PC-9 (cell line): ENCODE results near the gene PTGDS. TPM values are rescaled to one million over a fixed set of nuclear protein-coding genes. Genes with fewer than 3 reads are reported as not detected.

Source experiments
- BruUV-seq: library from RNA; stranded (reverse); fragments of 400-500 nt; replicated peaks from 2 replicates; lab custom pipeline; 2021; lab: Mats Ljungman, UMichigan
- CTCF ChIA-PET: fragments of 300-600 bp; sonication (Branson Sonifier 250); formaldehyde crosslinking; loops from one replicate; lab custom pipeline; 2022; ENCODE audit warnings: antibody characterized with exemption; lab: Charles Lee
- POLR2A ChIA-PET: fragments of 300-600 bp; sonication (Branson Sonifier 250); formaldehyde crosslinking; loops from one replicate; lab custom pipeline; 2022; ENCODE audit warnings: antibody characterized with exemption; ENCODE audit not compliant: unreplicated experiment; lab: Charles Lee
- DNase-seq, 2 experiments: peaks; one replicate each; pipeline versions ENCODE4 v3.0.0 to v3.0.0-alpha.2; 2015 to 2022; ENCODE audit warnings: mixed read lengths in 1 of 2
- H2AFZ ChIP-seq: fragments of 200-600 bp; sonication (generic); 2 replicates; pipeline ENCODE4 v1.8.1; 2017; ENCODE audit warnings: antibody characterized with exemption
- H3F3A ChIP-seq: fragments of 200-600 bp; sonication (generic); 2 replicates; pipeline ENCODE4 v1.8.1; 2017; ENCODE audit warnings: antibody characterized with exemption, mild to moderate bottlenecking, low read depth; ENCODE audit not compliant: insufficient read depth
- H3K27ac ChIP-seq: fragments of 200-600 bp; sonication (generic); 2 replicates; pipeline ENCODE4 v1.6.1; 2016; ENCODE audit warnings: mixed run types
- H3K27me3 ChIP-seq: fragments of 200-600 bp; sonication (generic); 2 replicates; pipeline ENCODE4 v1.6.1; 2016; ENCODE audit warnings: low read depth, mixed run types; ENCODE audit not compliant: insufficient read depth
- H3K36me3 ChIP-seq: fragments of 200-600 bp; sonication (generic); 2 replicates; pipeline ENCODE4 v1.6.1; 2016; ENCODE audit warnings: low read depth, mixed run types
- H3K4me1 ChIP-seq: fragments of 200-600 bp; sonication (generic); replicated peaks from 2 replicates; pipeline ENCODE4 v1.6.1; 2016; ENCODE audit warnings: mixed run types; ENCODE audit not compliant: insufficient read depth
- H3K4me2 ChIP-seq: fragments of 200-600 bp; sonication (generic); 2 replicates; pipeline ENCODE4 v1.6.1; 2017; ENCODE audit warnings: mixed run types
- H3K4me3 ChIP-seq: fragments of 200-600 bp; sonication (generic); 2 replicates; pipeline ENCODE4 v1.6.1; 2016; ENCODE audit warnings: mixed run types
- H3K79me2 ChIP-seq: fragments of 200-600 bp; sonication (generic); 2 replicates; pipeline ENCODE4 v1.6.1; 2017; ENCODE audit warnings: low read depth, mixed run types
- H3K9me2 ChIP-seq: fragments of 200-600 bp; sonication (generic); 2 replicates; pipeline ENCODE4 v1.8.1; 2017; ENCODE audit warnings: mild to moderate bottlenecking; ENCODE audit not compliant: insufficient read depth
- H3K9me3 ChIP-seq: fragments of 200-600 bp; sonication (generic); 2 replicates; pipeline ENCODE4 v1.8.1; 2016; ENCODE audit warnings: low read depth; ENCODE audit not compliant: insufficient read depth
- H4K20me1 ChIP-seq: fragments of 200-600 bp; sonication (generic); 2 replicates; pipeline ENCODE4 v1.8.1; 2017; ENCODE audit not compliant: insufficient read depth
- CTCF ChIP-seq: fragments of 200-600 bp; sonication (generic); conservative IDR thresholded peaks from 2 replicates; pipeline ENCODE4 v1.6.1; 2017; ENCODE audit warnings: mixed run types, antibody characterized with exemption, mild to moderate bottlenecking, moderate library complexity
- EZH2 ChIP-seq: fragments of 200-600 bp; sonication (generic); IDR thresholded peaks from 2 replicates; pipeline ENCODE4 v1.8.0; 2017; ENCODE audit warnings: antibody characterized with exemption, low read depth
- intact Hi-C: fragments of 100-400 bp; cut with micrococcal nuclease; formaldehyde crosslinking; loops from one replicate; pipeline ENCODE4 v1.10.0; 2022; ENCODE audit not compliant: unreplicated experiment
- total RNA-seq: library from RNA; stranded (reverse); gene quantifications from 2 replicates; pipeline ENCODE4 v1.2.3, GENCODE V29; 2021

Gene PTGDS
- total RNA-seq, 1 experiment from 2014 or later = 1.7 TPM

GRCh38 chr9:136972743-136973142 is 4.6 kb upstream of the PTGDS start:
- H3K9me2 ChIP-seq = no peaks in the 10 kb centered on the region

GRCh38 chr9:136973618-136974617 is 3.4 kb upstream of the PTGDS start:
- Histone ChIP-seq H3K79me2 (no peaks in the 10 kb centered on the region), H2AFZ (no peak overlapping the region), H3K4me2 (no peak overlapping the region), H3K27ac (no peak overlapping the region), H3K9me2 (no peaks in the 10 kb centered on the region), H3K36me3 (no peaks in the 10 kb centered on the region), H3K9me3 (no peaks in the 10 kb centered on the region), H3K4me3 (no peak overlapping the region), H3K4me1 (no peaks in the 10 kb centered on the region), H3F3A (peaks cover 2% of the 10 kb centered on the region; the same call in 1 of the 2 replicates), H3K27me3 (no peaks in the 10 kb centered on the region), H4K20me1 (no peaks in the 10 kb centered on the region)
- TF ChIP-seq CTCF (no peak), EZH2 (no peak)
- ChIA-PET CTCF (interaction anchor here (0.6 to 0.7 kb wide), 2 partner anchors 32 to 71 kb away, joined by 3 read pairs; no protein-coding TSS in a partner anchor), POLR2A (interaction anchor here (0.5 kb wide), 1 partner anchor 22 kb away, joined by 4 read pairs; the partner anchor contains the start of gene CLIC3)
- intact Hi-C loops = no loop called here
- DNase-seq = no peak
- no TSS peak for BruUV-seq

More at GRCh38 chr9:136972743-136973142, 4.6 kb upstream of the PTGDS start:
- no peak overlapping the region for H3K27ac ChIP-seq
- POLR2A ChIA-PET = no interaction called here
- H3K4me3 ChIP-seq = no peak overlapping the region
- intact Hi-C loops = no loop called here
- H3K4me2 ChIP-seq = no peak overlapping the region
- H3K4me1 ChIP-seq = no peaks in the 10 kb centered on the region
- TF ChIP-seq CTCF = no peak
- TF ChIP-seq EZH2 = no peak
- H2AFZ ChIP-seq = no peak overlapping the region
- no peaks in the 10 kb centered on the region for H4K20me1 ChIP-seq
- no peaks in the 10 kb centered on the region for H3K79me2 ChIP-seq
- no peaks in the 10 kb centered on the region for H3K27me3 ChIP-seq
- no peaks in the 10 kb centered on the region for H3K9me3 ChIP-seq
- H3F3A ChIP-seq = no peaks in the 10 kb centered on the region
- CTCF ChIA-PET = no interaction called here
- DNase-seq = no peak
- BruUV-seq = no TSS peak
- H3K36me3 ChIP-seq = no peaks in the 10 kb centered on the region

DNA sequence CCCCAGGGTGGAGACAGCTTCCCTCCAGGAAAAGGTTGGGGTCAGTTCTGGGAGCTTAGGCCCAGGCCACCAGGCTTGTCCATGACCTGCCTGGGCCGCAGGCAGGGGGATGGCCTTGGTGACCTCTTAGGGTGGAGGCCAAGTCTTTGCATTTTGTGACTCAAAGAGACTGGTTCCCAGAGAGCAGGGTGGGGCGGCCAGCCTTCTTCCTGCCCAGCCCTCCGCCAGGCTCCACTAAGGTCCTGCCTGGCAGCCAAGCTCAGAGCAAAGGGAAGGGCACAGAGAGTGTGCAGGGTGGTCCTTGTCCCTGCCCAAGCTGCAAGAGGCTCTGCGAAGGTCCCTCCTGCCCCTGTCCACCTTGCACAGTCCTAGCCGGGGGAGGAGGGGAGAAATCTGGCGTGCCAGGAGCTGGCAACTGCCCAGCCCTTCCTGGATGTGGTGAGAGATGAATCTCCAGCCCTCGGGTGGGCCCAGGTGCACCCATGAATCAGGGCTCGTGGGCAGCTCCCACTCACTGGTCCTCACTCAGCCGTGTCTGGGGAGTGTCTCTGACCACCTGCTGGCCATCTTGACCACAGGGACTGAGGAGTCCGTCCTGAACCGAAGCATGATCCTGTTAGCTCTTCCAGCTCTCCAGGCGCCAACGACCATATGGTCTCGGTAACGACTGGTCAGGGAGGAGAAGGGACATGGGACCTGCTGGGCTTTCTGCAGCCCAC is 2.3 kb upstream of the PTGDS start:
- H3K4me2 ChIP-seq = no peak overlapping the region
- H3K4me3 ChIP-seq = no peak overlapping the region
- H4K20me1 ChIP-seq = no peaks in the 10 kb centered on the region
- intact Hi-C loops = no loop called here
- H3K9me3 ChIP-seq = no peaks in the 10 kb centered on the region
- no peak overlapping the region for H3K27ac ChIP-seq
- H3K79me2 ChIP-seq = no peaks in the 10 kb centered on the region
- H3K36me3 ChIP-seq = no peaks in the 10 kb centered on the region
- DNase-seq = peak in 1 of 2 experiments; percentile 39
- H3K9me2 ChIP-seq = no peaks in the 10 kb centered on the region
- POLR2A ChIA-PET = interaction anchor here (0.5 kb wide), 1 partner anchor 21 kb away, joined by 4 read pairs; the partner anchor contains the start of gene CLIC3
- H3K27me3 ChIP-seq = no peaks in the 10 kb centered on the region
- peaks cover 12% of the 10 kb centered on the region; the same call in 1 of the 2 replicates for H3F3A ChIP-seq
- TF ChIP-seq EZH2 = no peak
- TF ChIP-seq CTCF = no peak
- CTCF ChIA-PET = interaction anchor here (1.1 to 1.2 kb wide), 2 partner anchors 21 to 54 kb away, joined by 3 read pairs; partner anchors contain the start of gene CLIC3
- no TSS peak for BruUV-seq
- H3K4me1 ChIP-seq = no peaks in the 10 kb centered on the region
- no peak overlapping the region for H2AFZ ChIP-seq
